HG03354 (cell line): ENCODE measurements around the gene CATSPER2.
A peak's percentile ranks its signal among the peaks of the same experiment; 100 is the strongest.
"Not testable (repeated sequence)": the region's sequence is repeated elsewhere in the genome, so short reads cannot be mapped to it uniquely, and the experiment has no call there.

Experiments
- ATAC-seq: cut with Tn5 transposase; IDR thresholded peaks from one replicate; pipeline ENCODE4 v1.9.1; 2021; ENCODE audit warnings: mild to moderate bottlenecking; ENCODE audit not compliant: unreplicated experiment, poor library complexity, severe bottlenecking

The CATSPER2 gene

DNA sequence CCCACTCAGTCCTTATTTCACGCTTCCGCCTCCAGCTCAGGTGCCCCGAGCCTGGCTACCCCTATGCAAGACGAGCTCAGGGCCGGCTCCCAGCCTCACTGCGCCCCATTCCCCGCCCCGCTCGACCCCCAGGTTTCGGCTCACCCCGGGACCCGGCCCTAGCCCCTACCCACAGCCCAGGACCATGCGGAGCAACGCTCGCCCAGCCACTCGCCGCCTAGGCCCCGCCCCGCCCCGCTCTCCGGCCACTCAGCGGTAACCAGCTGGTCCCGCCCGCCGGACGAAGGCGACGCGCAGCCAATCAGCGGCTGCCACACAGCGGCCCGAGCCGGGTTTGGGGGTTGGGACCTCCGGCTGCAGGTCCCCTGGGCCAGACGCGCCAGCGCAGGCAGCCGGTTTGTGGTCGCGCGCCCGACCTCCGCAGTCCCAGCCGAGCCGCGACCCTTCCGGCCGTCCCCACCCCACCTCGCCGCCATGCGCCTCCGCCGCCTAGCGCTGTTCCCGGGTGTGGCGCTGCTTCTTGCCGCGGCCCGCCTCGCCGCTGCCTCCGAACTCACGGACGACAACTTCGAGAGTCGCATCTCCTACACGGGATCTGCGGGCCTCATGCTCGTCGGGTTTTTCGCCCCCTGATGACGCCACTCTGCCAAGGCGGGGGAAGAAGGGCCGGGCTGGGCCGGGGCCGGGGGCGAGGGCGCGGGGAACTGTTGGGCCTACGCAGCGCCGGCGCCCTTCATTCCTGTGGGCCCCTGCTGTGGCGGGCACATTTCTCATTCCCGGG lies at the start of gene CATSPER2:
Gene CATSPER2, minus strand, starts transcription at position 196 of the 781 bp plus-strand sequence. CDS start 783 bp downstream, outside the sequence.
- ATAC-seq: no peak

GRCh38 chr15:43693148-43694022 lies 44.7 kb upstream of the CATSPER2 start, which contains the start of gene CKMT1A:
TSS of gene CKMT1A (plus strand) at chr15:43693859. CDS start at chr15:43694051, 192 bp downstream.
- ATAC-seq: not testable (repeated sequence)

GRCh38 chr15:43692679-43693078 lies 44.0 kb upstream of the CATSPER2 start:
- not testable (repeated sequence) for ATAC-seq

- peak; percentile 96 for ATAC-seq
Observed at GRCh38 chr15:43689604-43690301, 41.1 kb upstream of the CATSPER2 start.

GRCh38 chr15:43674175-43674574 lies 25.5 kb upstream of the CATSPER2 start:
- not testable (repeated sequence) for ATAC-seq

DNA sequence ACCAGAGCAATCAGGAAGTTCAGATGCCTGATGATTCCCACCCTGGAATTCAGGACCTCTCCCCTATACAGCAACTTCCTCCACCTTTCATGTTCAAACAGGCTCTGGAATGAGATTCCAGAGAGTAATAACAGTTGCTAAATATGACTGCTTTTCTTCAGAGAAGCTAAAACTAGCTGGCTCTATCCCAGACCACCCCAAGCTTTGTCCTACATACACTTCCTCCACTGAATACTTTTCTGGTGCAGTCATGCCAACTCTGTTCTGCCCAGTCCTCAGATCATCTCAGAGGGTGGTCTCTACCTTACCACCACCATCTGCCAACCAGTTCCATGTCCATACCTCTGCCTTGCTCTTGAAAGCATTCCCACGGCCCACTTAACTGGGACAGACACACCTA lies 17.5 kb upstream of the CATSPER2 start:
- not testable (repeated sequence) for ATAC-seq

DNA sequence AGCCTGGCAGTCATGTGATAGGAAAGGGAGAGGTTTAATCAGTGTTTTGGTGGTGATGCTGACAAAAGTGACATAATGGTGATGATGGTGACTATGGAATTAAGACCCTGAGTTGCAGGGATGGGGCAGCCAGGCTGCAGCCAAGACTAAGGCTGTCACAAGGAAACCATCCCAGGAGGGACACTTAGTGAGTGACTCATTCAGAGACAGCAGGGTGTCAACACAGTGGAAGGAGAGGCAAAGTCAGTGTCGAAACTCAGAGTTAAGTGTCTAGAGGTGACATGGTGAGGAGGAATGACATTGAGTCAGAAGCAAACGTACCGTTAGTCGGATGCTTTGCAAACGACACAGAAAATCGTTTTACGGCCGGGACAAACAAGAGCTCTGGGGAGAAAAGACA lies 14.7 kb upstream of the CATSPER2 start:
- not testable (repeated sequence) for ATAC-seq

DNA sequence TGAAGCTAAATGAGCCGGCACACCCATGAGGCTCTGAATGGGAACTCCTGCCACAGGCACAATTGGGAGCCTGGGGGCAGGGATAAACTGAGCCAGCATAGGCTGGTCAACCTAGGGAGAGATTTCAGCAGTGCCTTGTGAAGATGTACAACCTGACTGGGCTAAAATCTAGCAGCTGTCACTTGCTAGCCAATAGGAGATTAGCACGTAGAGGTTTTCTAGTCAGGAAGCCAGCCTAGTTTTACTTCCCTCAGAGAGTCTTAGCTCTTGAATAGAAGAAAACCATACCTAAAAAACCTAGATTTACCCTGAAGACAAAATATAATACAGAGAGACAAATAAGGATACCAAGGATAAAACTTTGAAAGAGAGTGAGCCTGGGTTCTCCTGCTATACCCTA lies 13.6 kb upstream of the CATSPER2 start:
- ATAC-seq: not testable (repeated sequence)

DNA sequence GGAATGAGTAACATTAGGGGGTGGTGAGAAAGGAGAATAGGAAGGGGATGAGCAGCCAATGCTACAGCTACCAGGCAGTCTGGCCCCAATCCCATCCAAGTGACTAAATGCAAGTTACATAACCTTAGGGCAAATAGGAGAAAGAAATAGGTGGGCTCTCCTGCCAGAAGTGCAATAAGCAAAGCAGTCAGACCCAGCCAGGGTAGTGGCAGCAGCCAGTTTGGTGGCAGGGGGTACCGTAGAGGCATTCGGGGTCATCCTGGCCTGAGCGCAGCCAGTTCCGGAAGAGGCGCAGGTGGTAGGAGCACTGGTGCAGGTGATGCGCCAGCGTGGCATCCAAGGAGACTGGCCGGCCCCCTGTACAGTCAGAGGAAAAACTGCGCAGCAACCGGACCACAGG lies 11.1 kb upstream of the CATSPER2 start:
- not testable (repeated sequence) for ATAC-seq

- not testable (repeated sequence) for ATAC-seq
Observed at GRCh38 chr15:43649430-43649926, 834 bp upstream of the CATSPER2 start.

- ATAC-seq: peak; percentile 68
Observed at GRCh38 chr15:43638464-43639204, 10.0 kb downstream of the CATSPER2 start.

- ATAC-seq: not testable (repeated sequence)
Observed at GRCh38 chr15:43626937-43627336, 21.7 kb downstream of the CATSPER2 start.

GRCh38 chr15:43625106-43625505 lies 23.5 kb downstream of the CATSPER2 start:
- ATAC-seq: no peak

GRCh38 chr15:43622068-43622799 lies 26.4 kb downstream of the CATSPER2 start:
- not testable (repeated sequence) for ATAC-seq

DNA sequence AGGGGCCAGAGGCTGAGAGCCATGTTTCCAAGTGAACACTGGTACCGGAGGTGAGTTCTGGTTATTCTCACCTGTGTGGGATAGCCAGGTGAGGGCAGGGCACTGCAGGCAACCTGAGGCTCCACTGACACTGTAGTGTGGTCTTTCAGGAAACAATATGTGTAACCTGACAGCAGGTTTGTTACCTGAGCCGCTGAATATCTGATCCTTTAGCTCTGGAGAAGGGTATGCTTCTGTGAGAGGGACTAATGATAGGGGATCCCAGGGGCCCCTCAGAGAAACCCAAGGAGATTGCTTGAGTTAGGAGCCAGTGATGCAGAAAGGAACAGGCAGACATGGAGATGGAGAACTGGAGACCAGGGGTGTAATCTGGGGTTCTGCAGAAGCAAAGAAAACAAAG lies 29.9 kb downstream of the CATSPER2 start, which contains the start of gene STRC:
Gene STRC, minus strand, starts transcription at position 101 of the 400 bp plus-strand sequence. Its CDS starts 78 bp downstream, at position 23.
- ATAC-seq: not testable (repeated sequence)

GRCh38 chr15:43617750-43618149 lies 30.9 kb downstream of the CATSPER2 start:
- not testable (repeated sequence) for ATAC-seq

GRCh38 chr15:43602233-43602632 lies 46.4 kb downstream of the CATSPER2 start:
- ATAC-seq: not testable (repeated sequence)

- ATAC-seq: not testable (repeated sequence)
Observed at GRCh38 chr15:43600200-43600599, 48.4 kb downstream of the CATSPER2 start.
